ENCODE results near the gene PRKAA1. TPM values are rescaled to one million over a fixed set of nuclear protein-coding genes. Genes with fewer than 3 reads are reported as not detected.

PRKAA1 gene
- total RNA-seq, 2 experiments from 2014 or later = 102 to 105 TPM

GRCh38 chr5:40831346-40832210, 33.4 kb upstream of the PRKAA1 start:
- Mint-ChIP-seq H3K4me1 (ENCODE audit: low read depth) (peaks cover 65% of the 10 kb centered on the region), H3K27me3 (no peaks in the 10 kb centered on the region), H3K36me3 (ENCODE audit: low read depth) (peaks cover 87% of the 10 kb centered on the region), H3K4me3 (peak overlapping the region; percentile 5), H3K9me3 (no peaks in the 10 kb centered on the region), H3K27ac (peak overlapping the region; percentile 97)
- ChIA-PET POLR2A (no interaction called here), CTCF (interaction anchor here (1.0 to 1.4 kb wide), 2 partner anchors 9 to 33 kb away, joined by 3 to 5 read pairs; partner anchors contain the start of genes CARD6 and PRKAA1)
- Histone ChIP-seq H3K4me1 (ENCODE audit: insufficient read depth, low read length) (peaks cover 29% of the 10 kb centered on the region), H3K27ac (ENCODE audit: low read depth in 1 of 2, low read length in 2 of 2) (no peak overlapping the region), H3K9me3 (ENCODE audit: control insufficient read depth in 1 of 2, insufficient read depth in 1 of 2, low read length in 2 of 2) (peaks cover 0 to 5% of the 10 kb centered on the region in 2 experiments), H3K27me3 (ENCODE audit: control insufficient read depth in 1 of 2, insufficient read depth in 2 of 2, low read length in 2 of 2) (no peaks in the 10 kb centered on the region), H3K4me3 (ENCODE audit: low read length) (no peak overlapping the region), H3K36me3 (ENCODE audit: insufficient read depth, low read length) (peaks cover 76% of the 10 kb centered on the region)
- ATAC-seq (ENCODE audit: poor library complexity) = no peak
- peak in 1 of 14 experiments; percentile 14 for DNase-seq
- intact Hi-C loops (cut with DNase I, micrococcal nuclease) = loop anchor here in 1 of 2 experiments (5.0 to 10.0 kb wide), 2 partner anchors 139 to 427 kb away; no protein-coding TSS in a partner anchor
- no peak for TF ChIP-seq CTCF (IDR thresholded peaks at IDR 0.05)

DNA sequence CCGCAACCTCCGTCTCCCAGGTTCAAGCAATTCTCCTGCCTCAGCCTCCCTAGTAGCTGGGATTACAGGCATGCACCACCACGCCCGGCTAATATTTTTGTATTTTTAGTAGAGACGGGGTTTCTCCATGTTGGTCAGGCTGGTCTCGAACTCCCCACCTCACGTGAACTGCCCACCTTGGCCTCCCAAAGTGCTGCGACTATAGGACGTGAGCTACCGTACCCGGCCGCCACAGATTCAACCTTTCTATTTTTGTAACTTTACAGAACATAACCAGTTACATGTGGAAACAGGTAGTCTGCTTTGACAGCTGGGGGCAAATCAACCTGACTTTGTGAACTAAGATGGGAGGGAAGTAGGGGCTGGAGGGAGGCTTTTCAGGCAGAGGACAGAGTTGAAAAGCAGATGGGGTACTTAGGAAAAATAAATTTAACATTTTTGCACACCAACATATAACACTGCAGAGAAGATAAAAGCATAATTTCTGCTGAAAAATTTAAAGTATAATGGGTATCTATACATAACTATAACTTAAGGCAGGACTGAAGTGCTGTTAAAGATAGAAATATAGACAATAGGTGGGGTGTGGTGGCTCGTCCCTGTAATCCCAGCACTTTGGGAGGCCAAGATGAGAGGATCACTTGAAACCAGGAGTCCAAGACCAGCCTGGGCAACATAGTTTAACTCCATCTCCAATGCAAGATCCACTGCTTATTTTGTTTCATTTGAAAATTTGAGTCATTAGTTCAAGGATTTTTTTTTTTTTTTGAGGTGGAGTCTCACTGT, 31.8 kb upstream of the PRKAA1 start:
- CTCF ChIA-PET = interaction anchor here (1.2 kb wide), 1 partner anchor 31 kb away, joined by 3 read pairs; no protein-coding TSS in a partner anchor
- ATAC-seq (ENCODE audit: poor library complexity) = no peak
- no peak overlapping the region for H3K4me3 ChIP-seq (ENCODE audit: low read length)
- peaks cover 20% of the 10 kb centered on the region for H3K4me1 ChIP-seq (ENCODE audit: insufficient read depth, low read length)
- Mint-ChIP-seq H3K27me3 (no peaks in the 10 kb centered on the region), H3K36me3 (ENCODE audit: low read depth) (peaks cover 82% of the 10 kb centered on the region), H3K4me1 (ENCODE audit: low read depth) (peaks cover 50% of the 10 kb centered on the region), H3K4me3 (no peak overlapping the region), H3K9me3 (no peaks in the 10 kb centered on the region), H3K27ac (no peak overlapping the region)
- intact Hi-C loops (cut with DNase I, micrococcal nuclease) = loop anchor here in 1 of 2 experiments (5.0 to 10.0 kb wide), 2 partner anchors 138 to 425 kb away; no protein-coding TSS in a partner anchor
- no peaks in the 10 kb centered on the region for H3K27me3 ChIP-seq (ENCODE audit: control insufficient read depth in 1 of 2, insufficient read depth in 2 of 2, low read length in 2 of 2)
- no peaks in the 10 kb centered on the region for H3K9me3 ChIP-seq (ENCODE audit: control insufficient read depth in 1 of 2, insufficient read depth in 1 of 2, low read length in 2 of 2)
- H3K27ac ChIP-seq (ENCODE audit: low read depth in 1 of 2, low read length in 2 of 2) = no peak overlapping the region
- H3K36me3 ChIP-seq (ENCODE audit: insufficient read depth, low read length) = peaks cover 81% of the 10 kb centered on the region
- no peak for DNase-seq
- TF ChIP-seq CTCF (IDR thresholded peaks at IDR 0.05) = no peak
- POLR2A ChIA-PET = interaction anchor here (0.7 kb wide), 1 partner anchor 15 kb away, joined by 3 read pairs; no protein-coding TSS in a partner anchor
